IMR-90 (cell line): ENCODE measurements around the gene AMELX. TPM values are rescaled to one million over a fixed set of nuclear protein-coding genes. Genes with fewer than 3 reads are reported as not detected.

Source experiments
- ATAC-seq: fragments of 200-7000 bp; cut with Tn5 transposase; 2 replicates; pipeline ENCODE4 v1.9.1; 2020; ENCODE audit warnings: low read depth, mild to moderate bottlenecking, moderate library complexity
- BruUV-seq: library from RNA; stranded (reverse); fragments of 400-500 nt; replicated peaks from 2 replicates; lab custom pipeline; 2021; lab: Mats Ljungman, UMichigan
- CTCF ChIA-PET: fragments of 300-600 bp; formaldehyde crosslinking; extraction: SDS; loops from one replicate; lab custom pipeline; 2021; ENCODE audit warnings: antibody characterized with exemption; lab: Yijun Ruan, JAX
- POLR2A ChIA-PET: fragments of 300-600 bp; sonication (Branson Sonifier 250); formaldehyde crosslinking; loops from one replicate; lab custom pipeline; 2022; ENCODE audit warnings: antibody characterized with exemption; ENCODE audit not compliant: unreplicated experiment; lab: Charles Lee
- DNase-seq: peaks from one replicate; pipeline ENCODE4 v3.0.0; 2013
- H2AFZ ChIP-seq: replicated peaks from 2 replicates; pipeline ENCODE3; 2013; ENCODE audit warnings: low read length, mild to moderate bottlenecking; ENCODE audit not compliant: poor library complexity
- H2AK5ac ChIP-seq: 2 replicates; pipeline ENCODE4 v1.6.1; 2013; ENCODE audit warnings: low read depth, low read length, inconsistent platforms
- H2AK9ac ChIP-seq: replicated peaks from 2 replicates; pipeline ENCODE3; 2013; ENCODE audit warnings: mild to moderate bottlenecking, low read depth, low read length, moderate library complexity; ENCODE audit not compliant: poor library complexity
- H2BK120ac ChIP-seq: 2 replicates; pipeline ENCODE4 v1.6.1; 2013; ENCODE audit warnings: low read depth, low read length, inconsistent platforms
- H2BK15ac ChIP-seq: 3 replicates; pipeline ENCODE4 v1.6.1; 2013; ENCODE audit warnings: low read depth, low read length, inconsistent platforms
- H2BK20ac ChIP-seq: 2 replicates; pipeline ENCODE4 v1.6.1; 2013; ENCODE audit warnings: low read depth, mild to moderate bottlenecking, inconsistent platforms, low read length, moderate library complexity
- H2BK5ac ChIP-seq: 2 replicates; pipeline ENCODE4 v1.6.1; 2013; ENCODE audit warnings: mild to moderate bottlenecking, low read depth, low read length, inconsistent platforms; ENCODE audit not compliant: poor library complexity, severe bottlenecking
- H3K14ac ChIP-seq: replicated peaks from 2 replicates; pipeline ENCODE4 v1.6.1; 2013; ENCODE audit warnings: low read depth, low read length, inconsistent platforms
- H3K18ac ChIP-seq: 2 replicates; pipeline ENCODE4 v1.6.1; 2013; ENCODE audit warnings: low read depth, low read length, control low read depth
- H3K23ac ChIP-seq: 2 replicates; pipeline ENCODE4 v1.6.1; 2013; ENCODE audit warnings: low read depth, low read length, inconsistent platforms
- H3K27ac ChIP-seq: 2 replicates; pipeline ENCODE4 v1.5.1; 2013; ENCODE audit warnings: mild to moderate bottlenecking, control low read depth, low read length; ENCODE audit not compliant: insufficient read depth
- H3K27me3 ChIP-seq: 2 replicates; pipeline ENCODE4 v1.6.1; 2013; ENCODE audit warnings: low read length; ENCODE audit not compliant: control insufficient read depth, insufficient read depth
- H3K36me3 ChIP-seq: 2 replicates; pipeline ENCODE4 v1.6.1; 2013; ENCODE audit warnings: low read length, mixed read lengths; ENCODE audit not compliant: control insufficient read depth, insufficient read depth
- H3K4ac ChIP-seq: 2 replicates; pipeline ENCODE4 v1.6.1; 2013; ENCODE audit warnings: low read depth, low read length, inconsistent platforms
- H3K4me1 ChIP-seq: 2 replicates; pipeline ENCODE4 v1.6.1; 2013; ENCODE audit warnings: low read length, mixed read lengths; ENCODE audit not compliant: control insufficient read depth, insufficient read depth
- H3K4me2 ChIP-seq: 2 replicates; pipeline ENCODE4 v1.6.1; 2013; ENCODE audit warnings: low read depth, mild to moderate bottlenecking, control low read depth, low read length, moderate library complexity
- H3K4me3 ChIP-seq: 2 replicates; pipeline ENCODE4 v1.5.1; 2013; ENCODE audit warnings: low read depth, mild to moderate bottlenecking, control low read depth, low read length, moderate library complexity; ENCODE audit not compliant: insufficient read depth
- H3K56ac ChIP-seq: 2 replicates; pipeline ENCODE4 v1.6.1; 2013; ENCODE audit warnings: low read length, inconsistent platforms; ENCODE audit not compliant: insufficient read depth; ENCODE audit errors: extremely low read depth
- H3K79me1 ChIP-seq, 2 experiments: 2 replicates each; pipeline ENCODE4 v1.6.1; 2013; ENCODE audit warnings: low read length in 2 of 2, inconsistent platforms in 1 of 2, low read depth in 1 of 2
- H3K9ac ChIP-seq: 2 replicates; pipeline ENCODE4 v1.6.1; 2013; ENCODE audit warnings: low read depth, low read length, control low read depth
- H3K9me1 ChIP-seq: 2 replicates; pipeline ENCODE4 v1.6.1; 2013; ENCODE audit warnings: low read length, inconsistent platforms; ENCODE audit not compliant: insufficient read depth
- H3K9me3 ChIP-seq: 2 replicates; pipeline ENCODE4 v1.6.1; 2013; ENCODE audit warnings: low read length; ENCODE audit not compliant: control insufficient read depth, insufficient read depth
- H4K20me1 ChIP-seq: 2 replicates; pipeline ENCODE4 v1.6.1; 2013; ENCODE audit warnings: low read length, inconsistent platforms; ENCODE audit not compliant: insufficient read depth
- H4K5ac ChIP-seq: 2 replicates; pipeline ENCODE4 v1.6.1; 2013; ENCODE audit warnings: mild to moderate bottlenecking, low read depth, low read length, control low read depth
- H4K8ac ChIP-seq, 2 experiments: 2 replicates each; pipeline ENCODE4 v1.6.1; 2013; ENCODE audit warnings: low read depth in 2 of 2, low read length in 2 of 2, control low read depth in 1 of 2, inconsistent platforms in 1 of 2
- H4K91ac ChIP-seq: 2 replicates; pipeline ENCODE4 v1.6.1; 2013; ENCODE audit warnings: low read depth, low read length, inconsistent platforms; ENCODE audit not compliant: insufficient read depth
- BHLHE40 ChIP-seq: fragments of 150-350 bp; IDR thresholded peaks from 2 replicates; pipeline ENCODE4 v1.6.1; 2016; ENCODE audit warnings: mild to moderate bottlenecking, low read depth, low read length
- NFE2L2 ChIP-seq: fragments of 150-350 bp; IDR thresholded peaks from 2 replicates; pipeline ENCODE4 v1.6.1; 2016; ENCODE audit warnings: low read depth, mild to moderate bottlenecking, low read length
- WGBS, 2 experiments: methylation state at CpG; one replicate each; pipeline versions ENCODE4 v1.1.5 to v1.1.7; 2013; ENCODE audit warnings: missing lambda C conversion rate in 2 of 2; ENCODE audit not compliant: insufficient read length in 1 of 2; ENCODE audit errors: extremely low coverage in 2 of 2; 5-methylcytosine and 5-hydroxymethylcytosine counted together
- dilution Hi-C: fragments of 300-500 bp; cut with HindIII; formaldehyde crosslinking; loops from one replicate; pipeline ENCODE4 v1.14.3; 2018; ENCODE audit warnings: low sequenced_read_pairs; ENCODE audit not compliant: unreplicated experiment
- in situ Hi-C: fragments of 300-500 bp; cut with MboI; formaldehyde crosslinking; loops from 3 replicates; pipeline ENCODE4 v1.14.3; 2019; ENCODE audit warnings: low sequenced_read_pairs, inconsistent platforms, mixed read lengths
- intact Hi-C: fragments of 100-400 bp; cut with micrococcal nuclease; formaldehyde crosslinking; loops from 2 replicates; pipeline ENCODE4 v1.10.0; 2022
- polyA plus RNA-seq, 3 experiments: library from polyadenylated mRNA; depleted of rRNA; stranded (reverse); fragments of >200 nt; gene quantifications; 2 replicates each; pipeline ENCODE4 v1.2.3, GENCODE V29; 2012; ENCODE audit warnings: low replicate concordance in 1 of 3
- total RNA-seq: library from RNA; depleted of rRNA; stranded (reverse); fragments of >200 nt; gene quantifications from 2 replicates; pipeline ENCODE4 v1.2.3, GENCODE V29; 2012

AMELX gene
- total and polyA plus RNA-seq, 2 of the 4 experiments (the other 2 are of a cell fraction) = not detected

DNA sequence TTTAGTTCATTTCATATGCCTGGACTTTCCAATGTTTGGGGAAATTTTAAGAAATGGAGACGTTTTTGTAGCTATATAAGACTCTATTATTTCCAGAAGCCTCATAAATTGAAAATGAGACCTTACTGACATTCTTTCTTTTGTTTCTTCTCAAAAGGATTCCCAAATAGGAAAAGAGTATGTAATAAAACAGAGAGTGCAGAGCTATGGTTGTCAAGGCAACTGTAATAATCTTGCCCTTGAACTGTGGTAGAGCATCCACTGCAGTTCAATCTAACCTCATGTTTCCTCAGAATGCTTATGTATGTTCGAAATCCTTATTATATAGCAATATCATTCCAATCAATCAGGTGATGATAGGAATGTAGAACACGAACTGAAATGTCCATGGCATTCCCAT is 54.1 kb downstream of the AMELX start:
- POLR2A ChIA-PET = no interaction called here
- ATAC-seq = no peak
- BruUV-seq = no TSS peak
- Histone ChIP-seq H2BK5ac (no peak overlapping the region), H3K4ac (no peak overlapping the region), H3K9ac (no peak overlapping the region), H2AK5ac (no peak overlapping the region), H2AK9ac (no peak overlapping the region), H2BK20ac (no peak overlapping the region), H3K27ac (no peak overlapping the region), H4K8ac (no peak overlapping the region), H3K9me1 (peaks cover 4% of the 10 kb centered on the region), H4K5ac (no peak overlapping the region), H2BK120ac (no peak overlapping the region), H2AFZ (no peak overlapping the region), H3K56ac (no peak overlapping the region), H3K9me3 (no peaks in the 10 kb centered on the region), H3K23ac (no peak overlapping the region), H3K36me3 (no peaks in the 10 kb centered on the region), H3K4me1 (peaks cover 3% of the 10 kb centered on the region; the same call in 1 of the 2 replicates), H3K18ac (no peak overlapping the region), H3K27me3 (no peaks in the 10 kb centered on the region), H3K4me2 (no peak overlapping the region), H3K79me1 (no peaks in the 10 kb centered on the region), H4K20me1 (no peaks in the 10 kb centered on the region), H2BK15ac (no peak overlapping the region), H4K91ac (no peak overlapping the region), H3K14ac (no peak overlapping the region), H3K4me3 (no peak overlapping the region)
- CTCF ChIA-PET = no interaction called here
- DNase-seq = no peak
- intact Hi-C loops = no loop called here
- TF ChIP-seq BHLHE40 = no peak
- no peak for TF ChIP-seq NFE2L2
- dilution Hi-C loops = no loop called here
- in situ Hi-C loops = no loop called here
- WGBS, 2 experiments = no CpG with 5 or more reads among the region's 3 CpGs
